ENCODE results near the gene ZNF214. TPM values are rescaled to one million over a fixed set of nuclear protein-coding genes. Genes with fewer than 3 reads are reported as not detected.
"Not testable (repeated sequence)": the region's sequence is repeated elsewhere in the genome, so short reads cannot be mapped to it uniquely, and the experiment has no call there.

The ZNF214 gene
- total and polyA plus RNA-seq, 2 experiments from 2014 or later: 1.3 to 2.4 TPM

DNA sequence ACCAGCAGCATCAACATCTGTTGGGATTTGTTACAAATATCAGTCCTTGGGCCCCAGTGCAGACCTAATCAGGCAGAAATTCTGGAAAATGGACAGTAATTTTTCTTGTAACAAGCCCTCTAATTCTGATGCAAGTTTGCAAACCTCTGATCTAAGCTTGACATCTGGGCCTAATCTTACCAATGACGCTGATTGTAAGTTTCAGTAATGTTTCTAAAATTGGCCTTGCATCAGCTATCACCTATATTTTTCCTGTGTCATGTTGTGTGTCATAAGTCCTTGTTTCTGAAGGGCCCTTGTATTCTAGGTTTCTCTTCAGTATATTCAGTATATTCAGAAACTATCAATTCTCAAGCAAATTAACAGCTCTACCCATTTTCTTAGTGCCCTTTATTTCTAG lies 57.5 kb downstream of the ZNF214 start:
- Histone ChIP-seq H3K9me2 (ENCODE audit: insufficient read depth) (no peaks in the 10 kb centered on the region), H3K79me2 (ENCODE audit: insufficient read depth) (no peaks in the 10 kb centered on the region), H4K20me1 (ENCODE audit: insufficient read depth) (no peaks in the 10 kb centered on the region), H2AFZ (no peak overlapping the region), H3K27ac (no peak overlapping the region), H3K27me3 (replicated peaks; ENCODE audit: insufficient read depth) (no peaks in the 10 kb centered on the region), H3F3A (ENCODE audit: insufficient read depth) (no peaks in the 10 kb centered on the region), H3K9ac (no peak overlapping the region), H3K4me3 (no peak overlapping the region), H3K4me2 (ENCODE audit: unreplicated experiment) (no peak overlapping the region), H3K4me1 (ENCODE audit: insufficient read depth) (no peaks in the 10 kb centered on the region), H3K36me3 (ENCODE audit: low read depth) (no peaks in the 10 kb centered on the region), H3K9me3 (ENCODE audit: low read depth) (no peaks in the 10 kb centered on the region)
- no peak for DNase-seq
- TF ChIP-seq EZH2phosphoT487 (IDR thresholded peaks at IDR 0.05; ENCODE audit: insufficient read depth, low read depth) (no peak), EZH2 (IDR thresholded peaks at IDR 0.05; ENCODE audit: insufficient read depth, poor library complexity, severe bottlenecking) (no peak)
- 88 to 100% methylated on average over 1 of the region's 1 CpG for WGBS, 2 experiments (ENCODE audit: low coverage in 1 of 2, low lambda C conversion rate in 2 of 2, missing lambda C conversion rate in 2 of 2)
- in situ Hi-C loops (cut with MboI): no loop called here

DNA sequence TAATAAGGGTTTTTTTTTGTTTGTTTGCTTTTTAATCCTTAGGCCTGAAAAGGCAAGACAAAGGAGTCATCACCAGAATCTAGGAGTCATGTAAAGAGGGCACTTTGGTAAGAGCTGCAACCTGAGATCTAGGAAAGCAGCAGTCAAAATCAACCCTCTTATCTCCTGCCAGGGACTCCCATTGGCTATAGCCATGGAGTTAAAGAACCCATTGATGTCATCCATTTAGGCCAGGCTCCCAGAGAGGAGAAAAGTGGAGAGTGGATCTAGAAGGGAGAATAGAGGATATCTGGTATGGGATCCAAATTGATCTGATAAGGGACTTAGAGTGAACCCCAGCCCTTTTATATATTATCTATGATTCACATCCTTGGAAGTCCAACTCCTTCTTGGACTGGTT lies 58.0 kb downstream of the ZNF214 start:
- Histone ChIP-seq H3K4me3 (no peak overlapping the region), H3K79me2 (ENCODE audit: insufficient read depth) (no peaks in the 10 kb centered on the region), H3K9me3 (ENCODE audit: low read depth) (no peaks in the 10 kb centered on the region), H3K36me3 (ENCODE audit: low read depth) (no peaks in the 10 kb centered on the region), H3K27me3 (replicated peaks; ENCODE audit: insufficient read depth) (no peaks in the 10 kb centered on the region), H3K27ac (no peak overlapping the region), H2AFZ (no peak overlapping the region), H3K4me1 (ENCODE audit: insufficient read depth) (no peaks in the 10 kb centered on the region), H3K9ac (no peak overlapping the region), H4K20me1 (ENCODE audit: insufficient read depth) (no peaks in the 10 kb centered on the region), H3F3A (ENCODE audit: insufficient read depth) (no peaks in the 10 kb centered on the region), H3K9me2 (ENCODE audit: insufficient read depth) (no peaks in the 10 kb centered on the region), H3K4me2 (ENCODE audit: unreplicated experiment) (no peak overlapping the region)
- TF ChIP-seq EZH2 (IDR thresholded peaks at IDR 0.05; ENCODE audit: insufficient read depth, poor library complexity, severe bottlenecking): no peak
- no peak for TF ChIP-seq EZH2phosphoT487 (IDR thresholded peaks at IDR 0.05; ENCODE audit: insufficient read depth, low read depth)
- in situ Hi-C loops (cut with MboI): no loop called here
- DNase-seq: no peak

DNA sequence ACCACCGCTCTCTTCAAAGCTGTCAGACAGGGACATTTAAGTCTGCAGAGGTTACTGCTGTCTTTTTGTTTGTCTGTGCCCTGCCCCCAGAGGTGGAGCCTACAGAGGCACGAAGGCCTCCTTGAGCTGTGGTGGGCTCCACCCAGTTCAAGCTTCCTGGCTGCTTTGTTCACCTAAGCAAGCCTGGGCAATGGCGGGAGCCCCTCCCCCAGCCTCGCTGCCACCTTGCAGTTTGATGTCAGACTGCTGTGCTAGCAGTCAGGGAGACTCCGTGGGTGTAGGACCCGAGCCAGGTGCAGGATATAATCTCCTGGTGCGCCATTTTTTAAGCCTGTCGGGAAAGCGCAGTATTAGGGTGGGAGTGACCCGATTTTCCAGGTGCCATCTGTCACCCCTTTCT lies 65.9 kb downstream of the ZNF214 start:
- H3K36me3 ChIP-seq (ENCODE audit: low read depth): peaks cover 12% of the 10 kb centered on the region; the same call in 1 of the 2 replicates
- H3K4me1 ChIP-seq (ENCODE audit: insufficient read depth); H3K9ac ChIP-seq; H4K20me1 ChIP-seq (ENCODE audit: insufficient read depth); DNase-seq; H3K9me2 ChIP-seq (ENCODE audit: insufficient read depth); H3K79me2 ChIP-seq (ENCODE audit: insufficient read depth); H3K9me3 ChIP-seq (ENCODE audit: low read depth); H3K4me2 ChIP-seq (ENCODE audit: unreplicated experiment); H3K27ac ChIP-seq; H3K27me3 ChIP-seq (replicated peaks; ENCODE audit: insufficient read depth); H3F3A ChIP-seq (ENCODE audit: insufficient read depth); H2AFZ ChIP-seq; H3K4me3 ChIP-seq; in situ Hi-C loops (cut with MboI): not testable (repeated sequence)
- 88 to 97% methylated on average over 9 to 10 of the region's 10 CpGs for WGBS, 2 experiments (ENCODE audit: low coverage in 1 of 2, low lambda C conversion rate in 2 of 2, missing lambda C conversion rate in 2 of 2)

Other genes starting within 250 kb of the ZNF214 start
- 0.22 and 0.25 TPM in 2 replicates for gene OR2AG2, start 248.4 kb downstream of the ZNF214 start, total RNA-seq (2014; rRNA removed; shearing (Covaris generic))
- not detected in 2 replicates for gene OR2AG2, start 248.4 kb downstream of the ZNF214 start, polyA plus RNA-seq (2016; fragmentation: Nextera tagmentation; extraction: Ambion mirVana)
- not detected in 2 replicates for gene OR2AG1, start 237.3 kb downstream of the ZNF214 start, total RNA-seq (2014; rRNA removed; shearing (Covaris generic))
- gene OR2AG1, start 237.3 kb downstream of the ZNF214 start, polyA plus RNA-seq (2016; fragmentation: Nextera tagmentation; extraction: Ambion mirVana): not detected in 2 replicates
- not detected in 2 replicates for gene OR6A2, start 220.7 kb downstream of the ZNF214 start, total RNA-seq (2014; rRNA removed; shearing (Covaris generic))
- not detected in 2 replicates for gene OR6A2, start 220.7 kb downstream of the ZNF214 start, polyA plus RNA-seq (2016; fragmentation: Nextera tagmentation; extraction: Ambion mirVana)
- gene OR10A5, start 174.7 kb downstream of the ZNF214 start, total RNA-seq (2014; rRNA removed; shearing (Covaris generic)): not detected in 2 replicates
- not detected in 2 replicates for gene OR10A5, start 174.7 kb downstream of the ZNF214 start, polyA plus RNA-seq (2016; fragmentation: Nextera tagmentation; extraction: Ambion mirVana)
- gene OR10A2, start 157.3 kb downstream of the ZNF214 start, total RNA-seq (2014; rRNA removed; shearing (Covaris generic)): not detected in 2 replicates
- gene OR10A2, start 157.3 kb downstream of the ZNF214 start, polyA plus RNA-seq (2016; fragmentation: Nextera tagmentation; extraction: Ambion mirVana): 0.10 and 0.11 TPM in 2 replicates
- not detected in 2 replicates for gene OR10A4, start 143.7 kb downstream of the ZNF214 start, total RNA-seq (2014; rRNA removed; shearing (Covaris generic))
- gene OR10A4, start 143.7 kb downstream of the ZNF214 start, polyA plus RNA-seq (2016; fragmentation: Nextera tagmentation; extraction: Ambion mirVana): not detected in 2 replicates
- 0.22 TPM in 1 of 2 replicates, not detected in the other for gene OR2D2, start 127.8 kb downstream of the ZNF214 start, total RNA-seq (2014; rRNA removed; shearing (Covaris generic))
- gene OR2D2, start 127.8 kb downstream of the ZNF214 start, polyA plus RNA-seq (2016; fragmentation: Nextera tagmentation; extraction: Ambion mirVana): not detected in 2 replicates
- gene OR2D3, start 99.3 kb downstream of the ZNF214 start, total RNA-seq (2014; rRNA removed; shearing (Covaris generic)): not detected in 2 replicates
- 0.18 TPM in 1 of 2 replicates, not detected in the other for gene OR2D3, start 99.3 kb downstream of the ZNF214 start, polyA plus RNA-seq (2016; fragmentation: Nextera tagmentation; extraction: Ambion mirVana)
- gene ZNF215, start 93.9 kb downstream of the ZNF214 start, total RNA-seq (2014; rRNA removed; shearing (Covaris generic)): 3.5 and 4.9 TPM in 2 replicates
- gene ZNF215, start 93.9 kb downstream of the ZNF214 start, polyA plus RNA-seq (2016; fragmentation: Nextera tagmentation; extraction: Ambion mirVana): 5.4 and 5.6 TPM in 2 replicates
- not detected in 2 replicates for gene NLRP14, start 133 bp upstream of the ZNF214 start, total RNA-seq (2014; rRNA removed; shearing (Covaris generic))
- 0.13 TPM in 1 of 2 replicates, not detected in the other for gene NLRP14, start 133 bp upstream of the ZNF214 start, polyA plus RNA-seq (2016; fragmentation: Nextera tagmentation; extraction: Ambion mirVana)
- gene RBMXL2, start 68.7 kb upstream of the ZNF214 start, total RNA-seq (2014; rRNA removed; shearing (Covaris generic)): not detected in 2 replicates
- not detected in 2 replicates for gene RBMXL2, start 68.7 kb upstream of the ZNF214 start, polyA plus RNA-seq (2016; fragmentation: Nextera tagmentation; extraction: Ambion mirVana)
- not detected in 2 replicates for gene SYT9, start 231.6 kb upstream of the ZNF214 start, total RNA-seq (2014; rRNA removed; shearing (Covaris generic))
- gene SYT9, start 231.6 kb upstream of the ZNF214 start, polyA plus RNA-seq (2016; fragmentation: Nextera tagmentation; extraction: Ambion mirVana): not detected in 2 replicates